SK-N-SH (cell line): Measurements from ENCODE around the gene ZNF513. TPM values are rescaled to one million over a fixed set of nuclear protein-coding genes. Genes with fewer than 3 reads are reported as not detected.
"Not testable (repeated sequence)": the region's sequence is repeated elsewhere in the genome, so short reads cannot be mapped to it uniquely, and the experiment has no call there.

Experiments used
- CTCF ChIA-PET: fragments of 300-600, 350-600 bp; formaldehyde crosslinking; extraction: SDS; loops from one replicate; lab custom pipeline; 2021; lab: Yijun Ruan, JAX
- POLR2A ChIA-PET: fragments of 350-600 bp; sonication (Branson Sonifier 250); formaldehyde crosslinking; extraction: SDS; loops from one replicate; lab custom pipeline; 2020; ENCODE audit warnings: antibody characterized with exemption, inconsistent platforms; lab: Yijun Ruan, JAX
- DNase-seq: peaks from one replicate; pipeline ENCODE4 v3.0.0; 2012
- H2AFZ ChIP-seq: fragments of 200-600 bp; sonication (generic); 2 replicates; pipeline ENCODE4 v1.8.1; 2016; ENCODE audit warnings: antibody characterized with exemption, mild to moderate bottlenecking, low read depth
- H3F3A ChIP-seq: fragments of 200-600 bp; sonication (generic); replicated peaks from 2 replicates; pipeline ENCODE3; 2016; ENCODE audit warnings: antibody characterized with exemption, mild to moderate bottlenecking; ENCODE audit not compliant: insufficient read depth
- H3K27ac ChIP-seq, 2 experiments: fragments of 200-500 bp in 1 of 2; fragments of 200-600 bp in 1 of 2; sonication (Bioruptor generic) in 1 of 2; sonication (generic), shearing (Covaris generic) in 1 of 2; 2 replicates each; pipeline versions ENCODE4 v1.5.1 to v1.6.1; 2014 to 2016; ENCODE audit warnings: low read depth in 2 of 2, inconsistent platforms in 1 of 2, low read length in 1 of 2, mild to moderate bottlenecking in 1 of 2, mixed read lengths in 1 of 2
- H3K27me3 ChIP-seq: fragments of 200-600 bp; sonication (generic), shearing (Covaris generic); 2 replicates; pipeline ENCODE4 v1.6.1; 2016; ENCODE audit warnings: mixed run types; ENCODE audit not compliant: insufficient read depth
- H3K36me3 ChIP-seq, 2 experiments: fragments of 200-500 bp in 1 of 2; fragments of 200-600 bp in 1 of 2; sonication (Bioruptor generic) in 1 of 2; sonication (generic) in 1 of 2; replicated peaks in 1 of 2; 2 replicates each; pipeline versions ENCODE3 to v1.5.1; 2014 to 2016; ENCODE audit warnings: low read length in 1 of 2, mild to moderate bottlenecking in 1 of 2; ENCODE audit not compliant: insufficient read depth in 2 of 2, control insufficient read depth in 1 of 2
- H3K4me1 ChIP-seq, 2 experiments: fragments of 200-500 bp in 1 of 2; fragments of 200-600 bp in 1 of 2; sonication (Bioruptor generic) in 1 of 2; sonication (generic), shearing (Covaris generic) in 1 of 2; 2 replicates each; pipeline versions ENCODE4 v1.5.1 to v1.6.1; 2014 to 2016; ENCODE audit warnings: low read depth in 1 of 2, low read length in 1 of 2, mixed run types in 1 of 2; ENCODE audit not compliant: insufficient read depth in 2 of 2, control insufficient read depth in 1 of 2
- H3K4me2 ChIP-seq: fragments of 200-600 bp; sonication (generic), shearing (Covaris generic); 2 replicates; pipeline ENCODE4 v1.6.1; 2017; ENCODE audit warnings: mixed run types
- H3K4me3 ChIP-seq, 2 experiments: fragments of 200-500 bp in 1 of 2; fragments of 200-600 bp in 1 of 2; sonication (Bioruptor generic) in 1 of 2; sonication (generic), shearing (Covaris generic) in 1 of 2; 2 replicates each; pipeline versions ENCODE4 v1.5.1 to v1.8.1; 2014 to 2016; ENCODE audit warnings: low read depth in 2 of 2, inconsistent platforms in 1 of 2, low read length in 1 of 2, mild to moderate bottlenecking in 1 of 2, mixed read lengths in 1 of 2, moderate library complexity in 1 of 2
- H3K79me2 ChIP-seq: fragments of 200-600 bp; sonication (generic); 2 replicates; pipeline ENCODE4 v1.8.1; 2017; ENCODE audit warnings: mild to moderate bottlenecking; ENCODE audit not compliant: insufficient read depth
- H3K9ac ChIP-seq: fragments of 200-600 bp; sonication (generic); 2 replicates; pipeline ENCODE4 v1.6.1; 2017; ENCODE audit warnings: mixed run types
- H3K9me2 ChIP-seq: fragments of 200-600 bp; sonication (generic); 2 replicates; pipeline ENCODE4 v1.6.1; 2017; ENCODE audit warnings: mixed run types
- H3K9me3 ChIP-seq: fragments of 200-600 bp; sonication (generic); 2 replicates; pipeline ENCODE4 v1.6.1; 2017; ENCODE audit warnings: mixed run types, mild to moderate bottlenecking, moderate library complexity
- H4K20me1 ChIP-seq: fragments of 200-600 bp; sonication (generic); 2 replicates; pipeline ENCODE4 v1.6.1; 2017; ENCODE audit warnings: mild to moderate bottlenecking, mixed run types; ENCODE audit not compliant: insufficient read depth
- FOXM1 ChIP-seq: IDR thresholded peaks from 2 replicates; pipeline ENCODE4 v1.4.0; 2012; ENCODE audit warnings: low read depth, mild to moderate bottlenecking
- GABPA ChIP-seq: IDR thresholded peaks from 2 replicates; pipeline ENCODE4 v1.4.0; 2012; ENCODE audit warnings: low read depth, mild to moderate bottlenecking
- GATA2 ChIP-seq: sonication (generic); formaldehyde crosslinking; IDR thresholded peaks from 2 replicates; pipeline ENCODE4 v1.5.0; 2020; ENCODE audit warnings: mild to moderate bottlenecking, missing genetic modification reagents
- MEF2A ChIP-seq: IDR thresholded peaks from 2 replicates; pipeline ENCODE4 v1.4.0; 2012; ENCODE audit warnings: low read depth, borderline replicate concordance
- NFIC ChIP-seq: IDR thresholded peaks from 2 replicates; pipeline ENCODE4 v1.4.0; 2012; ENCODE audit warnings: borderline replicate concordance
- RAD21 ChIP-seq: IDR thresholded peaks from 2 replicates; pipeline ENCODE4 v1.6.1; 2012; ENCODE audit warnings: mild to moderate bottlenecking, low read length
- RFX5 ChIP-seq: IDR thresholded peaks from 2 replicates; pipeline ENCODE4 v1.6.1; 2012; ENCODE audit warnings: mild to moderate bottlenecking, improper control_type of control experiment, low read length
- RXRA ChIP-seq: IDR thresholded peaks from 2 replicates; pipeline ENCODE4 v1.4.0; 2012; ENCODE audit warnings: low read depth, mild to moderate bottlenecking, borderline replicate concordance
- SIN3A ChIP-seq: IDR thresholded peaks from 2 replicates; pipeline ENCODE4 v1.6.1; 2012; ENCODE audit warnings: low read depth, mild to moderate bottlenecking, low read length, moderate library complexity, borderline replicate concordance
- TCF12 ChIP-seq: IDR thresholded peaks from 2 replicates; pipeline ENCODE4 v1.4.0; 2012
- TEAD4 ChIP-seq: IDR thresholded peaks from 2 replicates; pipeline ENCODE4 v1.4.0; 2012; ENCODE audit warnings: mild to moderate bottlenecking, borderline replicate concordance; ENCODE audit not compliant: insufficient read depth
- WGBS: methylation state at CpG from one replicate; pipeline ENCODE4 v1.1.6; 2017; ENCODE audit warnings: low lambda C conversion rate; 5-methylcytosine and 5-hydroxymethylcytosine counted together
- polyA plus RNA-seq, 3 experiments: library from polyadenylated mRNA; depleted of rRNA; stranded (reverse); fragments of >200 nt; gene quantifications; 2 replicates each; pipeline ENCODE4 v1.2.3, GENCODE V29; 2012
- TF ChIP-seq, protein P1 (sequence below): IDR thresholded peaks from 2 replicates; pipeline ENCODE4; 2012
- TF ChIP-seq, protein P2 (sequence below): fragments of 150-350 bp; IDR thresholded peaks from 2 replicates; pipeline ENCODE4 v1.6.1; 2016; ENCODE audit warnings: mild to moderate bottlenecking, low read depth, low read length
- TF ChIP-seq, protein P3 (sequence below): IDR thresholded peaks from 2 replicates; pipeline ENCODE4 v1.4.0; 2012; ENCODE audit warnings: low read depth, borderline replicate concordance

Gene ZNF513
- polyA plus RNA-seq, 1 of the 3 experiments (the other 2 are of a cell fraction): 53.8 TPM

DNA sequence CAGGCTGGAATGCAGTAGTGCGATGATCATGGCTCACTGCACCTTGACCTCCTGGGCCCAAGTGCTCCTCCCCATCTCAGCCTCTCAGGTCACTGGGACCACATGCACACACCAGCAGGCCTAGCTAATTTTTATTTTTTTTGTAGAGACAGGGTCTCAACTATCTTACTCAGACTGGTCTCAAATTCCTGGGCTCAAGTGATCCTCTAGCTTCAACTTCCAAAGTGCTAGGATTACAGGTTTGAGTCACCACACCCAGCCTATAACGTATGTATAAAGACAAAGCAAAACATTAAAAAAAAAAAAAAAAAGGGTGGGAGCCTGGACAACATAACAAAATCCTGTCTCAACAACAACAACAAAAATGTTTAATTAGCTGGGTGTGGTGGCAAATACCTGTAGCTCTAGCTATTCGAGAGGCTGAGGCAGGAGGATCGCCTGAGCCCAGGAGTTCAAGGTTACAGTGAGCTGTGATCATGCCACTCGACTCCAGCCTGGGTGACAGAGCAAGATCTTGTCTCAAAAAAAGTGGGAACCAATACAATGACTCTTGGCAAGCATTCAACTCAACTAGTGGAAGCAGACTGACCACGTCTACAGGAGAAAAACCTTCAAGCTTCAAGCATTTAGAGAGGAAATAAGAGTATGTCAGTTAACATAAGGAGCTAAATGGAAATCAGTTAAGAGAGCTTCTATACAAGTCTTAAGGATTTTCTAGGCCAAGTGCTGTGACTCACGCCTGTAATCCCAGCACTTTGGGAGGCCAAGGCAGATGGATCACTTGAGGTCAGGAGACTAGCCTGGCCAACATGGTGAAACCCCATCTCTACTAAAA is 26.6 kb downstream of the ZNF513 start:
- peak overlapping the region; percentile 91 for H3K4me2 ChIP-seq
- 69% methylated on average over 7 of the region's 7 CpGs for WGBS
- no peak overlapping the region for H2AFZ ChIP-seq
- TF ChIP-seq RAD21 (no peak), NFIC (no peak), SIN3A (no peak), MEF2A (no peak), GABPA (no peak)
- POLR2A ChIA-PET: interaction anchor here (0.5 kb wide), 1 partner anchor 14 kb away, joined by 3 read pairs; no protein-coding TSS in a partner anchor
- H3K9me2 ChIP-seq: no peaks in the 10 kb centered on the region
- no peaks in the 10 kb centered on the region for H3K27me3 ChIP-seq
- peaks cover 4% of the 10 kb centered on the region; the same call in 1 of the 2 replicates for H4K20me1 ChIP-seq
- peaks cover 7 to 19% of the 10 kb centered on the region in 2 experiments; a peak in 3 of 4 replicates for H3K4me1 ChIP-seq
- CTCF ChIA-PET: interaction anchor here (0.6 to 1.9 kb wide), 9 partner anchors 10 to 74 kb away, joined by 3 to 6 read pairs (median 4); partner anchors contain the start of genes EIF2B4 and SNX17
- peaks cover 19% of the 10 kb centered on the region for H3F3A ChIP-seq
- peak overlapping the region in 1 of 2 experiments; percentile 46; a peak in 2 of 4 replicates for H3K27ac ChIP-seq
- H3K9me3 ChIP-seq: no peaks in the 10 kb centered on the region
- H3K9ac ChIP-seq: no peak overlapping the region; the same call in 1 of the 2 replicates
- H3K79me2 ChIP-seq: peaks cover 91% of the 10 kb centered on the region
- H3K36me3 ChIP-seq: peaks cover 0 to 2% of the 10 kb centered on the region in 2 experiments
- DNase-seq: no peak
- no peak overlapping the region; a peak in 1 of 4 replicates for H3K4me3 ChIP-seq

DNA sequence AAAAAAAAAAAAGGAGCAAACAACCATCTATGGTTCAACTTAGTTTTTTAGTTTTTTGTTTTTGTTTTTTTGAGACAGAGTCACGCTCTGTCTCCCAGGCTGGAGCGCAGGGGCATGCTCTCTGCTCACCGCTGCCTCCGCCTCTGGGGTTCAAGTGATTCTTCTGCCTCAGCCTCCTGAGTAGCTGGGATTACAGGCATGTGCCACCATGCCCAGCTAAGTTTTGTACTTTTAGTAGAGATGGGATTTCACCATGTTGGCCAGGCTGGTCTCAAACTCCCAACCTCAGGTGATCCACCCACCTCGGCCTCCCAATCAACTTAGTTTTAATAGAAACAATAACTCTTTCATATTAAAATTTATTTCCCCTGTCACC is 27.2 kb downstream of the ZNF513 start:
- 95% methylated on average over 5 of the region's 5 CpGs for WGBS
- H3K79me2 ChIP-seq: peaks cover 93% of the 10 kb centered on the region
- H3K9me3 ChIP-seq, H3K36me3 ChIP-seq, H3K9ac ChIP-seq, H3K9me2 ChIP-seq, POLR2A ChIA-PET, H3K4me3 ChIP-seq, H3K27me3 ChIP-seq, DNase-seq, H2AFZ ChIP-seq, H4K20me1 ChIP-seq, H3K4me2 ChIP-seq: not testable (repeated sequence)
- H3F3A ChIP-seq: peaks cover 19% of the 10 kb centered on the region
- peaks cover 7 to 19% of the 10 kb centered on the region in 2 experiments; a peak in 3 of 4 replicates for H3K4me1 ChIP-seq
- peak overlapping the region in 1 of 2 experiments; percentile 46; a peak in 1 of 4 replicates for H3K27ac ChIP-seq
- CTCF ChIA-PET: interaction anchor here (0.7 to 1.9 kb wide), 7 partner anchors 9 to 73 kb away, joined by 3 to 6 read pairs (median 4); no protein-coding TSS in a partner anchor

DNA sequence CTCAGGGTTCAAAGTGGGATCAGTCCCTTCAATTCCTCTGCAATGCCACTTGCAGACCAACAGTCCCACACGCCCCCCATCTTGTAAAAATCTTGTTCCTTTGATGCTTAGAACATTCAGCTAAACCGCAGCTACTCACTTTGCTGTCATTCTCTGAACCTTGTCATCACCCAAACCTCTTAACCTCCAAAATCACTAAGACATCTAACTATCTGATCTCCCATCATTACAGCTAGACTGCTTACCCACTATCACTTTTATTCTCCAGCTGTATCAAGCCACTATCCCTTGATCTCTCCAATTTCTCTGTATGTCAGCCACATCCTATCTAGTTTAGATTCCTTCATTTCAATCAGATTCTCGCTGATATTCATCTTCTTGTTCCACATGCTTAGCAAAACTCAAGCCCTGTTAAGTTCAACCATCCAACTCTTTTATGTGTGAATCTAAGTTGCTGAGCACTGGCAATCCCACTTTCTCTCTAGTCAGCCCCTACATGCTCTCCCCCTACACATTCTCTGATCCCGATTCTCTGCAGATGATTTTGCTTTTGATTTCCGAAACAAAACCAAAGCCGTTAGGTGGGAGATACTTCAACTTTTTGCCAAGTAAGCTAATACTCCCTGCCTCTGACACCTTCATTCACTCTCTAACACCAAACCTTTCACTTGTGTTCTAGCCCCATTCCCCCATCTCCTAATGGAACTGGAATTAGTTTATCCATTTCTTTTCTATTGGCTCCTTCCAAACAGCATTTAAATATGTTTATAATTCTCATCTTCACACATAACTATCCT is 28.5 kb downstream of the ZNF513 start:
- Histone ChIP-seq H3K4me3 (no peak overlapping the region), H4K20me1 (peaks cover 12% of the 10 kb centered on the region; the same call in 1 of the 2 replicates), H3K79me2 (peaks cover 94% of the 10 kb centered on the region), H3K27ac (no peak overlapping the region), H3K9me2 (no peaks in the 10 kb centered on the region), H3K4me1 (peaks cover 7 to 12% of the 10 kb centered on the region in 2 experiments; a peak in 3 of 4 replicates), H3F3A (peaks cover 17% of the 10 kb centered on the region), H3K27me3 (no peaks in the 10 kb centered on the region), H3K9me3 (no peaks in the 10 kb centered on the region), H3K4me2 (no peak overlapping the region), H3K9ac (no peak overlapping the region), H2AFZ (no peak overlapping the region), H3K36me3 (peaks cover 0 to 2% of the 10 kb centered on the region in 2 experiments)
- DNase-seq: no peak
- WGBS: 92% methylated on average over 6 of the region's 6 CpGs
- CTCF ChIA-PET: interaction anchor here (0.7 to 1.9 kb wide), 5 partner anchors 12 to 69 kb away, joined by 3 to 6 read pairs (median 4); no protein-coding TSS in a partner anchor
- POLR2A ChIA-PET: no interaction called here
- TF ChIP-seq, protein P1, sequence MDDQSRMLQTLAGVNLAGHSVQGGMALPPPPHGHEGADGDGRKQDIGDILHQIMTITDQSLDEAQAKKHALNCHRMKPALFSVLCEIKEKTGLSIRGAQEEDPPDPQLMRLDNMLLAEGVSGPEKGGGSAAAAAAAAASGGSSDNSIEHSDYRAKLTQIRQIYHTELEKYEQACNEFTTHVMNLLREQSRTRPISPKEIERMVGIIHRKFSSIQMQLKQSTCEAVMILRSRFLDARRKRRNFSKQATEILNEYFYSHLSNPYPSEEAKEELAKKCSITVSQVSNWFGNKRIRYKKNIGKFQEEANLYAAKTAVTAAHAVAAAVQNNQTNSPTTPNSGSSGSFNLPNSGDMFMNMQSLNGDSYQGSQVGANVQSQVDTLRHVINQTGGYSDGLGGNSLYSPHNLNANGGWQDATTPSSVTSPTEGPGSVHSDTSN: no peak
- TF ChIP-seq GATA2 (CRISPR knock-in tag) (no peak), MEF2A (no peak), FOXM1 (no peak), TEAD4 (no peak), RFX5 (no peak), SIN3A (no peak), TCF12 (no peak), RXRA (no peak)
- TF ChIP-seq, protein P2, sequence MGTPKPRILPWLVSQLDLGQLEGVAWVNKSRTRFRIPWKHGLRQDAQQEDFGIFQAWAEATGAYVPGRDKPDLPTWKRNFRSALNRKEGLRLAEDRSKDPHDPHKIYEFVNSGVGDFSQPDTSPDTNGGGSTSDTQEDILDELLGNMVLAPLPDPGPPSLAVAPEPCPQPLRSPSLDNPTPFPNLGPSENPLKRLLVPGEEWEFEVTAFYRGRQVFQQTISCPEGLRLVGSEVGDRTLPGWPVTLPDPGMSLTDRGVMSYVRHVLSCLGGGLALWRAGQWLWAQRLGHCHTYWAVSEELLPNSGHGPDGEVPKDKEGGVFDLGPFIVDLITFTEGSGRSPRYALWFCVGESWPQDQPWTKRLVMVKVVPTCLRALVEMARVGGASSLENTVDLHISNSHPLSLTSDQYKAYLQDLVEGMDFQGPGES: no peak
- TF ChIP-seq, protein P3, sequence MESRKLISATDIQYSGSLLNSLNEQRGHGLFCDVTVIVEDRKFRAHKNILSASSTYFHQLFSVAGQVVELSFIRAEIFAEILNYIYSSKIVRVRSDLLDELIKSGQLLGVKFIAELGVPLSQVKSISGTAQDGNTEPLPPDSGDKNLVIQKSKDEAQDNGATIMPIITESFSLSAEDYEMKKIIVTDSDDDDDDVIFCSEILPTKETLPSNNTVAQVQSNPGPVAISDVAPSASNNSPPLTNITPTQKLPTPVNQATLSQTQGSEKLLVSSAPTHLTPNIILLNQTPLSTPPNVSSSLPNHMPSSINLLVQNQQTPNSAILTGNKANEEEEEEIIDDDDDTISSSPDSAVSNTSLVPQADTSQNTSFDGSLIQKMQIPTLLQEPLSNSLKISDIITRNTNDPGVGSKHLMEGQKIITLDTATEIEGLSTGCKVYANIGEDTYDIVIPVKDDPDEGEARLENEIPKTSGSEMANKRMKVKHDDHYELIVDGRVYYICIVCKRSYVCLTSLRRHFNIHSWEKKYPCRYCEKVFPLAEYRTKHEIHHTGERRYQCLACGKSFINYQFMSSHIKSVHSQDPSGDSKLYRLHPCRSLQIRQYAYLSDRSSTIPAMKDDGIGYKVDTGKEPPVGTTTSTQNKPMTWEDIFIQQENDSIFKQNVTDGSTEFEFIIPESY: no peak
